SU-DHL-6 (cell line): Measurements from ENCODE around the gene CD209.

Experiments
- CTCF ChIP-seq: fragments of 200-600 bp; sonication (generic); IDR thresholded peaks from one replicate; pipeline ENCODE4 v1.5.1; 2017; ENCODE audit warnings: antibody characterized with exemption, mild to moderate bottlenecking, low read length, moderate library complexity; ENCODE audit not compliant: insufficient read depth, poor library complexity, severe bottlenecking
- EZH2phosphoT487 ChIP-seq: fragments of 200-600 bp; sonication (generic), shearing (Covaris generic); conservative IDR thresholded peaks from 2 replicates; pipeline ENCODE4 v1.6.1; 2018; ENCODE audit warnings: mild to moderate bottlenecking, antibody characterized with exemption, low read length, moderate library complexity, mixed read lengths

- no peak for TF ChIP-seq CTCF
- TF ChIP-seq EZH2phosphoT487, result no peak
These were observed 10.1 kb downstream of the CD209 start for GRCh38 chr19:7737215-7737614.
